GM19467 (cell line): ENCODE data around the gene JMJD8.
"Not testable (repeated sequence)": the region's sequence is repeated elsewhere in the genome, so short reads cannot be mapped to it uniquely, and the experiment has no call there.

Experiments used
- ATAC-seq: cut with Tn5 transposase; IDR thresholded peaks from one replicate; pipeline ENCODE4 v1.9.1; 2021; ENCODE audit warnings: mild to moderate bottlenecking, moderate library complexity; ENCODE audit not compliant: unreplicated experiment

The JMJD8 gene

GRCh38 chr16:693766-694165 lies 9.6 kb upstream of the JMJD8 start:
- no peak for ATAC-seq

- no peak for ATAC-seq
Observed at GRCh38 chr16:693364-693763, 9.2 kb upstream of the JMJD8 start.

GRCh38 chr16:692356-693108 lies 8.4 kb upstream of the JMJD8 start:
- ATAC-seq, result no peak

- ATAC-seq, result not testable (repeated sequence)
Observed at GRCh38 chr16:691242-691641, 7.1 kb upstream of the JMJD8 start.

- ATAC-seq, result no peak
Observed at GRCh38 chr16:689175-689897, 5.2 kb upstream of the JMJD8 start.

GRCh38 chr16:687499-687898 lies 3.4 kb upstream of the JMJD8 start:
- ATAC-seq, result no peak

- no peak for ATAC-seq
Observed at GRCh38 chr16:686459-687260, 2.5 kb upstream of the JMJD8 start.

GRCh38 chr16:685967-686366 lies 1.8 kb upstream of the JMJD8 start:
- no peak for ATAC-seq

GRCh38 chr16:684961-685696 lies 995 bp upstream of the JMJD8 start:
- ATAC-seq, result no peak

GRCh38 chr16:683396-684070 lies 601 bp downstream of the JMJD8 start:
- ATAC-seq, result no peak

- no peak for ATAC-seq
Observed at GRCh38 chr16:682493-683395, 1.4 kb downstream of the JMJD8 start.

- ATAC-seq, result no peak
Observed at GRCh38 chr16:681746-682427, 2.2 kb downstream of the JMJD8 start.

- no peak for ATAC-seq
Observed at GRCh38 chr16:680967-681745, 3.0 kb downstream of the JMJD8 start.

- ATAC-seq, result no peak
Observed at GRCh38 chr16:680625-680945, 3.5 kb downstream of the JMJD8 start.

GRCh38 chr16:679814-680624 lies 4.1 kb downstream of the JMJD8 start, which contains the start of gene STUB1:
Gene STUB1 (plus strand): TSS chr16:680410. CDS start chr16:680526, 116 bp downstream.
- no peak for ATAC-seq

GRCh38 chr16:678858-679813 lies 5.0 kb downstream of the JMJD8 start:
- no peak for ATAC-seq
